IPS-18c (cell line): ENCODE data around the gene KCNMA1.

ENCODE experiments used
- H3K4me3 ChIP-seq: 2 replicates; pipeline ENCODE4 v1.7.0; 2013; ENCODE audit warnings: low read depth, mild to moderate bottlenecking, low read length, moderate library complexity; ENCODE audit not compliant: insufficient read depth
- H3K9me3 ChIP-seq: one replicate; pipeline ENCODE4 v1.6.1; 2013; ENCODE audit warnings: mild to moderate bottlenecking, low read length, moderate library complexity; ENCODE audit not compliant: control insufficient read depth, insufficient read depth

KCNMA1 gene

DNA sequence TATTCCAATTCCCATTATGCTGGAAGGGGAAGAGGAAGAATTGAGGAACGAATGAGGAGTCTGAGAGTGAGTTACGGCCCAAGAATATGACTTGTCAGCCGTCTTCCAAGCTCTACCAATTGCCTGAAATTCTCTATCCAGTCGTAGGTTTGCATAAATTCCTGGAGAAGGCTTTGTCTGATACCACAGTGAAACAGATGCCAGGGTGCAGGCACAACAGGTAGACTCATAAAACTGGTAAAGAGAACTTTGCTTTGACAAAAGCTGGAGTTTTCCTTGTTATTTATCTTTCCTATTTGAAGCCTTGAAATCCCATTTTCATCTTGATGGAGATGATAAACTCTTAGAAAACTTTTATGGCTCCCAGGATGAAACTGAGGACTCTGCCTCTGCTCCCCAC, 251.2 kb downstream of the KCNMA1 start:
- H3K4me3 ChIP-seq, result no peak overlapping the region
- no peaks in the 10 kb centered on the region for H3K9me3 ChIP-seq

DNA sequence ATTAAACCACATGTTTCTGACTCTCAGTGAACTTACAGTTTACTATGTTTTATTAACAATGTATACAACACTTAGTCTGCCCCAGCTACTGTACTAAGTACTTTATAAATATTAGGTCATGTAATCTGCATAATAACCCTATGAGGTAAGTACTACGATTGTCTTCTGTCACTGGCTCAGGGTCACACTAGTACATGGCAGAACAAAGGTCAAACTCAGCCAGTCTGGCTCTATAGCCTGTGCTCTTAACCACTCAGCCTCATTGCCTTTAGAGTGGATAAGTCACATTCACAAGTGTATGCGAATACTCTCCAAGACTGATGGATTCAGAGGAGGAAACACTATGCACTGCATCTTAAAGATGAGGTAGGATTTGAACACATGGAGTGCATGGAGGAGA, 252.3 kb downstream of the KCNMA1 start:
- no peak overlapping the region for H3K4me3 ChIP-seq
- no peaks in the 10 kb centered on the region for H3K9me3 ChIP-seq

DNA sequence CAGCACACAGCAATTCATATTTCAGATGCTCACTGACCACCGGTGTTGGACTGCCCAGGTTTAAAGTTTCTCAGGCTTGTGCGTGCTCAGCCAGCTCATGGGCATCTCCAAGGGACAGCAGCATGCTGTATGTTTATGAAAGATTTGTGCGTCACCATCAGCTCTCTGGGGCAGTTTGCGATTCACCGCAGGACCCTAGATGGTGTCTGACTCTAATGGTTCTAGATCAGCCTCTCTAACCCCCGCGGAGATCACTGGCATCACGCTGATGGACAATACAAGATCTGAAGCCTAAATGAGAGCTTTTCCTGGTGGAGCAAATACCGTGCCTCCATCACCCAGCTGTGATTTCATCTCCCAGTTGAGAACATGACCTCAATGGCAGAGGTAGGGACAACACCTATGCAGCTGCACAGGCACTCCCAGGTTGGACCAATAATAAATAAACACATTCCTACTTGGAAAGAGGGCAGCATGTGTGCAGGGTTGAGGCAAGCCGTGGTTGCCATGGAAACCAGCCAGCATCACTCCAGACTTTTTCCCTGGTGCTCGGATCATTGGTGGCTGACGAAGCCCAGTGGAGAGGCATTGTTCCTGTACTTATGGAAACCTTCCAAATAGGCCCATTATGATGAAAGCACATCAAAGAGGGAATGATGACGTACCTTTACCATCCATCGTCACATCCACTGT, 253.6 kb downstream of the KCNMA1 start:
- H3K4me3 ChIP-seq, result no peak overlapping the region

DNA sequence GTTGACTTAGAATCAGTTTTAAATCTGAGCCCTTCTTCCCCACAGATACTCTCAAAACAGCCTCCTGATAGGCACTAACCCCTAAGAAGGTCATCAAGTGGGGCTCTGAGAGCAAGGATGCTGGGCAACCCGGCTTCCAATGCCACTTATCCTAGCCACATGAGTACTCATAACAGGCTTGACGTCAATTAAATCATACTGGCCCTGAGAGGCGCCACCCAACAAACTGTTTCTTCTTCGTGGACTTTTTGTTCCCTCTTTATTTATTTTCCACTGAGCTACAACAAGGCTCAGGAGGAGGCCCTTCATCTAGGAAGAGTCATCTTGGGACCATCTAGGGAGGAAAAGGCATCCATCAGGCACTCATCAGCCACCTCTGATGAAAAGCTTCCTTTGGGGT, 255.9 kb downstream of the KCNMA1 start:
- H3K4me3 ChIP-seq, result no peak overlapping the region
- H3K9me3 ChIP-seq, result no peaks in the 10 kb centered on the region

More for the DNA sequence above, 253.6 kb downstream of the KCNMA1 start:
- H3K9me3 ChIP-seq, result no peaks in the 10 kb centered on the region

DNA sequence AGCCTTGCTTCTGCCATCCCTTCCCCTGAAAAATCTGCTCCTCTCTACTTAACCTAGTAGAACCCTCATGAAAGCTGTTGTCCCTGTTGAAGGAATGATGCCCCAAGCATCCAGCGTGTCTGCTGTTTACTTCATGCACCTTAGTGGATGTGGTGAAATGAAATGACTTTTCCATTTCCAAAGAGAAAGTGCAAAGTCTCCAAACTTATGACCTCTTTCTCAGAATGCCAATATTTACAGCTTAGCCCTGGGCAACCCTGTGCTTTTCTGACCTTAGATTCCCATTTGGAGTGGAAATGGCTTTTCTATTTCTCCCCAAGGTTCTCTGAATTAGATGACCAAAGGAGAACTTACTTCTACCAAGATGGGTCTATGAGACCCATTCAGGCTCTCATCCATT, 256.9 kb downstream of the KCNMA1 start:
- Histone ChIP-seq H3K9me3 (no peaks in the 10 kb centered on the region), H3K4me3 (no peak overlapping the region)

DNA sequence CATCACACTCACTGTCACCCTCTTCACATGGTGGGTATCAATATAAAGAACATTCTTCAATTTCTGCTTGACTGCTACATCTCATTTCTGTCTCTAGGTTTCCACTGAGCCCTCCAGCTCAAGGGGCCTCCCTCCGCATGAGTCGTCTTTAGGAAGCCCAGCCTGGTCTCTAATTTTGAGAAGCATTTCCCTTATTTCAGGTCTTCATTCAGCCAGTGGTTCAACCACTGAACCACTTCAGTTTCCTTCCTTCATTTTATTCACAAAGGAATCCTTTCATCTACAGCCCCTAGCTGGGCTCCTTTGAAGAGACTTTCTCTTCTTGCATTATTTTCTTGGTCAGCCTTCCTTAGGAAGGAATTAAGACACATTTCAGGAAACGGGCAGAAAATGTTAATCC, 257.4 kb downstream of the KCNMA1 start:
- H3K4me3 ChIP-seq, result no peak overlapping the region

DNA sequence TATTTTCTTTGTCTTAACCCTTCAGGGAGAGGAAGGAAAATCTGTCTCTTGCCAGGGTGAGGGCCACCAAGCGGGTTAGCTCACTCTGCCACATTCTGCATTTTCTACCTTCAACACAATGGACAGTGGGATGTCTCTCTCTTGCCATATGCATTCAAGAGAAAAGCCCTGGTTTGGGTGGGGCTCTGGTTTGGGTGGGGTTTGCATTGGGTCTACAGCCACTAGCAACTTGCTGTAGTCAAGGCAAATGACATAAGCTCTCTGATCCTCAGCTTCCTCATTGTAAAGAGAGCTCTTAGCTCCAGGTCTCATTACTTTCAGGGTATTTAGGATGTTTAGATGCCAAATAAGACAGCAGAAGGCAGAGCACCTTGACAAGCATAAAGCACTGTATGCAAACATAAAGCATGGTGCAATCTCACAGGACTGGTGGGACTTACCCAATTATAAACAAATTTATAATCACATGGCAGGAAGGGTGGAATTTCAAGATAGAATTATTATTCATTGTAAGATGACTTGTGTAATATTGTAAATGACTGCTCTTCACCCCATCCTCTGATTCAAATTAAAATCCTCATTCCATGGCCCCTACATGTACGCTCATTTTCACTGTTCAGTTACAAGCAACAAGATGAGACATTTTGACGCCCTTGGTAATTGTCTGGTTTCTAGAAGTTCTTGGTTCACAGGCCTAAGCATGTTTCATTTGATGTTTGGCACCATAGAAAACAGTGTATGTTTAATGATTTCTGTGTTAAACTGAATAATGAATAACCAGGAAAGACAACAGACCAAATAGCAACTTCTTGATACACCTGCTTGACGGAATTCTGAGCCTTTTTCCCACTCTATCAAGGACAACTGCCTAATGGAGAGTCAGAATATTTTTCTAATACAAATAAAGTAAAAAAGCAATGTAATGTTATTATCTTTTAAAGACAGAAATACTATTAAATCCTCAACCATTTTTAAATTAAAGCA, 258.9 kb downstream of the KCNMA1 start:
- Histone ChIP-seq H3K4me3 (no peak overlapping the region), H3K9me3 (no peaks in the 10 kb centered on the region)

More for the DNA sequence above, 257.4 kb downstream of the KCNMA1 start:
- H3K9me3 ChIP-seq, result no peaks in the 10 kb centered on the region

DNA sequence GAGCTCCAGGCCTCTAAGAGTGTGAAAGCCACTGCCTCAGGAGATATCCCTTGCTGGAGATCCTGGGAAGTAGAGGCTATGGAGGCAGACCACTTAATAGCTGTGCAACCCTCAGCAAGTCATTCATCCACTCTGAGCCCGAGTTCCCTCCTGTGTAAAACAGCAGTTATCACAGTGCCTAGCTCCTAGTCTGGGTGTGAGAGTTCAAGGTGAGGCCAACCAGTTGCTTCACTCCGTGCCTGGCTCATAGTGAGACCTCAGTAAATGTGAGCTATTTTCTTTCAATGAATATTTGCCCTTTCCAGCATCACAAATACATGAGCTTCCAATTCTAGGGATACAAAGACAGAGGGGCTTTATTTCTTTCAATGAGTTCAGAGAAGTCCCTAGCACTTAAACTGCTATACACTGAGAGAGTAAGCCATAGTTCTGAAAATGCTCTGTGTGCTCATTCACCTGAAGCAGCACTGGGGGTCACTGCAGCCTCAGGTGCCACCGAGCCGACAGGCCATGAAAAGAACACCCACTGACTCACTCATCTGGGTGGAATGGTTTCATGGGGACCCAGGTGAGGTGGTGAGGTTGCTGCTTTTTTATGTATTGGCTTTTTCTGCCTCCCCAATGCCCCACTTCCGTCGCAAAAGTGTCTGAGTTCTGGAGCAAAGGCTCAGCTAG, 259.8 kb downstream of the KCNMA1 start:
- Histone ChIP-seq H3K9me3 (no peaks in the 10 kb centered on the region), H3K4me3 (no peak overlapping the region)

DNA sequence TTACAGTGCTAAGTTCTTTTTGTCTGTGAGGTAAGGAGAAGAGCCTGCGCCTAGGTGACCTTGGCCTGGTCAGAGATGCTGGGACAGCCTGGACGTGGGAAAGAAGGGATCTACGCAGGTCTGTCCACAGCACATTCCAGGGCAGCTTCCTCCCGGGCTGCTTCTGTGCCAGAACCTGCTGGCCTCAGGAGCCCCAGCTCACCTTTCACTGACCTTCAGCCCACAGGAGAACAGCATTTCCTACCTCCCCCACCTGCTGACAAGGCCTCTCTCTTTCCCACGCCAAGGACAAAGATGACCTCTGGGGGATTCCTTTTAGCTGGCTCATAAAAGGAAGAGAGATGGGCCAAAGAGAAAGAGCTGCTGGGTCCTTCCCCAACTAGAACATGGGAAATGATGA, 260.6 kb downstream of the KCNMA1 start:
- Histone ChIP-seq H3K9me3 (no peaks in the 10 kb centered on the region), H3K4me3 (no peak overlapping the region)

DNA sequence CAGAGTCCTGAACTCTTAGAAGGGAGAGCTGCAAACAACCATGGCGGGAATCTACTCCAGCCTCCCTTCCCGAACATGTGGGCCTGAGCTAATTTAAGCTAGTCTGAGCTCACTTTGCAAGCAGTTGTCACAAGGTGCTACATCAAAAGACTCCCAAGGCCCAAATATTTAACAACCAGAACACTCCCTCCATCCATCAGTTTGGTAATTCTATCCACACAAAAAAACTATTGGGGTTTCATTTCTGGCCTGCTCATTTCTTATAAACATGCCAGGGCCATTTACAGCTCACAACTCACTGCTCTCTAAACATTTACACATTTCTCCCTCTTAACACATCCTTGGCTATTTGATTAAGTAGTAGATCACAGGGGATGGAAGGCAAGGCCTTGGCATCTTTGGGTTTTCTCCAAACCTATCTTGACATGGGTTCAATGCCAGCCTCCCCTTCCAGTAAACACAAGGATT, 263.4 kb downstream of the KCNMA1 start:
- no peak overlapping the region for H3K4me3 ChIP-seq
- no peaks in the 10 kb centered on the region for H3K9me3 ChIP-seq

DNA sequence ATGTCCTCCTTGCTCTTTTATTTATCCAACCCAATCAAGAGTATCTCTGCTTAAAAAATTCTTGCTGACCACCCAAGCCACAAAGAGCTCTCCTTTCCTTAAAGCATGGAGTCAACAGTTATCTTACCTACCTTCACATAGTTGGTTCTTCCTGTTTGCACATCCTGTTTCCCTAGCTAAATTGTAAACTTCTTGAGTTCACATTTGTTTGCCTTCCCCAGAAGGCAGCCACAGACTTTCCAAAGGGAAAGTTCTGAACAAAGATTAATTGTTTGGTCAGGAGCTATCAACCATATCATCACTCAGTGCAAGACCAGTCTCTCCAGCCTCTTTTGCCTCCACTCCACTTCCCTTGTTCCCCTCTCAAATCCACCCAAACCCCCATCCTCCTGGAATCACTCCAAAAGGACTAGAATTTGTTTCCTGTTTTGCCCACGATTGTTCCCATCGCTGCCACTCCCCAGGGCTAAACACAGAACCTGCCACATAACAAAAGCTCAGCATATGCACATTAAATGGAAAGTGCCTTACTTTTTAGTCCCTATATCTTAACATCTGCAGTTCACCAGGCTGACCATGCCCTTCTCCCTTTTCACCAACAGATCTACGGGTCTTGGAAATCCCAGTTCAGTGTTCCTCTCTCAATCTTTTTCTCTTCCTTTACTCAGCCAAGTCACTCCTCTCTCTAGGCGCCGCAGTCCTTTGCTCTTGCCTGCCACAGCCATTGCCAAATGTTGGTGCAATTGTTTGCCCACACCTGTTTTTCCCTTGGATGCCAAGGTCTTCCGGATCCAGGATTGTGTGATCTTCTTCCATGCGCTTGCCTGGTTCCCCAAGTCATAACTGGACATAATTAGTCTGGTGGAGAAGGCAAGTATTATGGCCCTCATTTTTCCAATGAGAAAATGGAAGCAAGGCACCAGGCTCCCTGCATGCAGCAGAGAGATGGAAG, 265.5 kb downstream of the KCNMA1 start:
- H3K4me3 ChIP-seq, result no peak overlapping the region
- H3K9me3 ChIP-seq, result no peaks in the 10 kb centered on the region

DNA sequence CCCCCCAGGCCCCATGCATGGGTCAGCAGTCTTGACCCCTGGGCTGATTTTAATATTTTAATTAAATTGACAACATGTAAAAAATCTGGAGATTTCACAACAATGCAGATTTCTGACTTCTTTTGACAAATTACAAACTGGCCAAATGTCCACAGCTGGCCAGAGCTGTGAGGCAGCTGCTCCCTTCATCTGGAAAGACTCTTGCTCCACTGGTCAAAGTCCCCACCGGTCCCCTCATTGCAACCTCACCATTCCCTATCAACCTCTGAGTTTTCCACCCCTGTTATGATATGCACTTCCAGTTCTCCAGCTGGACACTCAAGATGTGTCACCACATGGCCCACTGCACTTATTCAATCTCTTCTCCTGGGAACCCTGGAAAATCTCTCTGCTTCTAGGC, 266.2 kb downstream of the KCNMA1 start:
- H3K9me3 ChIP-seq, result peaks cover 2% of the 10 kb centered on the region
- H3K4me3 ChIP-seq, result no peak overlapping the region

DNA sequence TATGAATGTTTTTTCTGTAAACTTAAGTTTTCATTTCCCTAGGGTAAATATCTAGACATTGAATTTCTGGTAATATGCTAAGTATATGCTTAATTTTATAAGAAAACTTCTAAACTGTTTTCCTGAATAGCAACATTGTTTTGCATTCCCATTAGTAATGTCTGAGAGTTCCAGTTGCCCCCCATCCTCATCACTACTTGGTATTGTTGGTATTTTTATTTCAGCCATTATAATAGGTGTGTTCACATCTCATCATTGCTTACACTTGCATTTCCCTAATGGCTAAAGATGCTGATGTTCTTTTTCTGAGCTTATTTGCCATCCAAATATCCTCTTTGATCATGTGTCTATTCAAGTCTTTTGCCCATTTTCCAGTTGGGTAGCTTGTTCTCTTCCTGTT, 269.6 kb downstream of the KCNMA1 start:
- H3K9me3 ChIP-seq, result peaks cover 2% of the 10 kb centered on the region
- no peak overlapping the region for H3K4me3 ChIP-seq

DNA sequence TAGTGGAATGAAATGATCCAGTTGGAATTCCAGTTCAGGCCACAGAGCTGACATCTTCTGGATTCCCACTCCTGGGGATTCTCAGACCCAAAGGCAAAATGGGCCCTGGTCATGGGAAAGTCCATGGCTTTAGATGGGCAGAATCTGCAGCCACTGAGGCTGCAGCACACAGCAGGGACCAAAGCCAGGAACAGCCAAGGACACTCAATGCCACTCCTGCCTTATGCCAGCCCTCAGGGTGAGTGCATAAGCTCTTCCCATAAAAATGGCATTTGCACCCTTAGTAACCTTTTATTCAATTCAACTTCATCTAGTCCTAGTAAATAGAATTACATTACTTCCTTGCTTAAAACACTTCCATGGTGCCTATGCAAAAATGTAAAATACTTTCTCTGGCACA, 274.4 kb downstream of the KCNMA1 start:
- Histone ChIP-seq H3K4me3 (no peak overlapping the region), H3K9me3 (peaks cover 5% of the 10 kb centered on the region)

DNA sequence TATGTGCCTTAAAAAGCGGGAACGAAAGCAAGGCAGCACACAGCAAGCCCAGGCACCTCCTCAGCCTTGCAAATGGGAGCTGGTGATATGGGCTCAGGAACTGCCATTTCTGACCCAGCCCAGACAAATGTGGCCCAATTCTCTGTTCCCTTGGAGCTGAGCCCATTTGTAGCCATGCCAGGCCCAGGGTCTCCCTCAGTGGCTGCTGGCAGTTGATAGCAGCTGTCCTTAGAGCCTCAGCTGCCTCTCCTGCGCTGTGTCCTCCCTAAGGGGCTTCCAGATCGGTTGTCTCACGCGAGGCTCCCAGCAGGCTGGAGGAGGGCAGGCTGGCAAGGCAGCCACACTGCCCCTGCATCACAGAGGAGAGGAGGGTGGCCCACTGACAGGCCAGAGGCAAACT, 275.8 kb downstream of the KCNMA1 start:
- H3K4me3 ChIP-seq, result no peak overlapping the region; the same call in 1 of the 2 replicates
- H3K9me3 ChIP-seq, result peaks cover 5% of the 10 kb centered on the region

DNA sequence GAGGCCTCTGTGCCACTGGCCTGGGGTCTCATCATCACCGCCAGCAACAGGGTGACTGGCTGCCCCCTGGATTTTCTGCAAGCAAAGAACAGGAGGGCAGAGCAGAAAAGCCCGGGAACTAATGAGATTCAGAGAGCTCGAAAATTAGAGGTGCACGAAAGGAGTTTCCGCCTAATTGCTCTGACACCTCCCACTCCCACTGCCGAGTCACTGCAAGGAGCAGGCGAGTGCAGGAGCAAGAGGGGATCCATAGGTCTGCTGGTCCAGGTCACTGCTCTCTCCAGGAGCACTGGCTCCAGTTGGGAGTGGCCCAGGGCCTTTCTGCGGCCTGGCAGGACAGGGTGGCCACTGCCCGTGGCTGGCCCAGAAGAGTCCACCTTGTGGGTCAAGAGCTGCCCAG, 276.2 kb downstream of the KCNMA1 start:
- Histone ChIP-seq H3K4me3 (no peak overlapping the region; the same call in 1 of the 2 replicates), H3K9me3 (peaks cover 3% of the 10 kb centered on the region)

DNA sequence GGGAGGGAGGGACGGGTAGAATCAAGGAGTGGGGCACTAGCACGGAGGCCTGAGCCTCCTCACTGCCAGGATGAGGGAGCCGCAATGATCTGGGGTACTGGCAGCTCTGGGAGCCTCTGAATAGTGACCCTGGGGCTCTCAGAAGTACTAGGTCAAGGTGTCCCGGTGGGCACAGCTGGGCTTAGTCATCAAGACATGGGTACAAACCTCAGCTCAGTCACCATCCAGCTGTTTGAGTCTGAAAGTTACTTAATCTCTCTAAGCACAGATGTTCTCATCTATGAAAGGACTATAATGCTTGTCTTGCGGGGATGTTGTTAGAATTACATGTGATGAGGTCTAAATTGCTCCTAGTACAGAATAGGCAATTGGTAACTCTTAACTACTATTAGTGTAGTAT, 276.8 kb downstream of the KCNMA1 start:
- peaks cover 3% of the 10 kb centered on the region for H3K9me3 ChIP-seq
- H3K4me3 ChIP-seq, result no peak overlapping the region
